K562 treated with DMSO at 1 percent for 24 hours (cell line): ENCODE data around the gene TRIM22. TPM values are rescaled to one million over a fixed set of nuclear protein-coding genes. Genes with fewer than 3 reads are reported as not detected.

Source experiments
- total RNA-seq: library from RNA; unstranded; fragments of 300-600 nt; gene quantifications from 2 replicates; pipeline ENCODE4 v1.2.3, GENCODE V29; 2022; ENCODE audit warnings: low read depth; ENCODE audit not compliant: insufficient read depth

The TRIM22 gene, protein sequence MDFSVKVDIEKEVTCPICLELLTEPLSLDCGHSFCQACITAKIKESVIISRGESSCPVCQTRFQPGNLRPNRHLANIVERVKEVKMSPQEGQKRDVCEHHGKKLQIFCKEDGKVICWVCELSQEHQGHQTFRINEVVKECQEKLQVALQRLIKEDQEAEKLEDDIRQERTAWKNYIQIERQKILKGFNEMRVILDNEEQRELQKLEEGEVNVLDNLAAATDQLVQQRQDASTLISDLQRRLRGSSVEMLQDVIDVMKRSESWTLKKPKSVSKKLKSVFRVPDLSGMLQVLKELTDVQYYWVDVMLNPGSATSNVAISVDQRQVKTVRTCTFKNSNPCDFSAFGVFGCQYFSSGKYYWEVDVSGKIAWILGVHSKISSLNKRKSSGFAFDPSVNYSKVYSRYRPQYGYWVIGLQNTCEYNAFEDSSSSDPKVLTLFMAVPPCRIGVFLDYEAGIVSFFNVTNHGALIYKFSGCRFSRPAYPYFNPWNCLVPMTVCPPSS
- total RNA-seq, result 2.5 and 2.7 TPM in 2 replicates

DNA sequence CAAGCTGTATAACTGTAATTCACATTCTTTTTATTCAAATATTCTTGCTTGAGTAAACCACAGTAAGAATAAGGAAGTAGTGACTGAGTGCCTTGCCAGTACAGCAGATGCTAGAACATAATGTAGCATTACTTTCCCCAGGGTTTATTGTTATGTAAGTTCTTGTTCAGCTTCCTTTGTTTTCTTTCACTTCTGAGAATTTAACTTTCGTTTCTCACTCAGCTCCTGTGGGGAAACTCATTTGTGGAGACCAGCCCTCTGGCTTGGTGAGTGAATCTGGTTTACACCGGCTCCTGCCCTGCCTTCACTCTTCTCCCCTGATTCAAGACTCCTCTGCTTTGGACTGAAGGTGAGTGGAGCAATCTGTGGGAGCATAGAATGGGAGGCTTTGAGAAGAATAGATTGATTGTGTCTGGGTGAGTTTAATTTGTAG is at the start of gene TRIM22:
Gene TRIM22 (plus strand): TSS at position 240 of the 433 bp plus-strand sequence. CDS start 6,443 bp downstream, outside the sequence.

DNA sequence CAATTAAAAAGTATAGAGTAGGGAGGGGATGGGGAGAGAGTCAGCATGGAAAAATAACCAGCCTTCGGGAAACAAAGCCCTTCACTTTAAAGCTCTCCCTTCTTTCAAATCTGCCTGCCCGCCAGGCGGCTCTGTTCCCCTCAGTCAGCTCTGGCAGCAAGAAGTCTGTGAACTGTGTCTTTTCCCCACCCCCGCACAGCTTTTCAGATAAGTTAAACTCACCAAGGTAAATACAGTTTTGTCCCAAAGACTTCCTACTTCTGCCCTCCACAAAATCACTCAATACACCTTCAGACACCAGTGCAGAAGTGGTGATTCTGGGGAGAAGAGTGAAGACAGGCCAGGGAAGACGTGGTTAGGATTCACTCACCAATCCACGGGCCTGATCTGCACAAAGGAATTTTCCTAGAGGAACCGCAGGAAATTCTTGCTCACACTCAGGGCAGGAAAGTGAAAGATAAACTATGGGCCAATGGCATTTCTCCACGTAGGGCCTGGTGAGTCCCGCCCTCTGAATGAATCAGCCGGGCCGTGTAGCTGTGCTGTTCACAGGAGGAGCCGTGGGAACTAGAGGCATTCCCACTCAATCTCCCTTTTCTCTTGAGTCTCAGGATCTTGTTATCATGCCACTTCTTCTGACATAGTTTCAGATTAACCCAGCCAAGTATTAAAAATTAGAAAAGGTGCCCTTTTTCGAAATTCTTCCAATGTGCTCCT is 4.8 kb upstream of the TRIM22 start, which contains the start of gene TRIM5:
Gene TRIM5 (minus strand): TSS at position 429 of the 717 bp plus-strand sequence. CDS start 4,897 bp downstream, outside the sequence.

DNA sequence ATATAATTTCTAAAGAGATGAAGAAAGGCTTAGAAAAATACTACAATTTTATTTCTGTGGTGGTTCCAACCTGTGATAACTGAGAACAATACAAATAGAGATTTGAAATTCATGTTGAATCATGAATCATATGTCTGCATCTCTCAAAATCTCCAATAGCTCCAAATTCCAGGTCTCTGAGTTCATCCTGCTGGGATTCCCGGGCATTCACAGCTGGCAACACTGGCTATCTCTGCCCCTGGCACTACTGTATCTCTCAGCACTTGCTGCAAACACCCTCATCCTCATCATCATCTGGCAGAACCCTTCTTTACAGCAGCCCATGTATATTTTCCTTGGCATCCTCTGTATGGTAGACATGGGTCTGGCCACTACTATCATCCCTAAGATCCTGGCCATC is 46.8 kb downstream of the TRIM22 start, which contains the start of gene OR56B1:
Gene OR56B1 (plus strand): TSS at position 53 of the 400 bp plus-strand sequence. CDS start 69 bp downstream, at position 122.

DNA sequence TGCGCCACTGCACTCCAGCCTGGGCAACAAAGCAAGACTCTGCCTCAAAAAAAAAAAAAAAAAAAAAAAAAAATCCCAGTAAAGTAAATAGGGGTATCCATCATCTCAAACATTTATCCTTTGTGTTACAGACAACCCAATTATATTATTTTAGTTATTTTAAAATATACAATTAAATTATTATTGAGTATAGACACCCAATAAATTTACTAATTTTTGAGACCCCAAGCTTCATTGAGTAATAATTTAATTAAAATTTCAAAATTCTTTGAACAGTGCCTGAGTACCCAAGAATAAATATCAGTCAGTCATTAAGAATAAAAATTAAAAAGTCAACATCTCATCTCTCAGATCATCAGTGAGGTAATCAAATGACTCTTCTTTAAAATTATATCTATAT is 64.4 kb downstream of the TRIM22 start, which contains the start of gene OR52N4:
Gene OR52N4 (plus strand): TSS at position 301 of the 400 bp plus-strand sequence. CDS start 498 bp downstream, outside the sequence.

Other genes starting within 250 kb of the TRIM22 start
- gene OR51I1, start 248.3 kb upstream of the TRIM22 start, total RNA-seq, result not detected in 2 replicates
- gene OR51I2, start 240.5 kb upstream of the TRIM22 start, total RNA-seq, result not detected in 2 replicates
- gene OR52D1, start 201.1 kb upstream of the TRIM22 start, total RNA-seq, result 0.61 TPM in 1 of 2 replicates, not detected in the other
- gene UBQLN3, start 179.8 kb upstream of the TRIM22 start, total RNA-seq, result not detected in 2 replicates
- 0.80 TPM in 1 of 2 replicates, not detected in the other for gene UBQLNL, start 173.1 kb upstream of the TRIM22 start, total RNA-seq
- gene OR52H1, start 141.2 kb upstream of the TRIM22 start, total RNA-seq, result not detected in 2 replicates
- not detected in 2 replicates for gene OR52B6, start 108.9 kb upstream of the TRIM22 start, total RNA-seq
- gene TRIM6, start 93.2 kb upstream of the TRIM22 start, total RNA-seq, result 19.3 and 20.1 TPM in 2 replicates
- gene TRIM34, start 64.8 kb upstream of the TRIM22 start, total RNA-seq, result 2.4 and 4.2 TPM in 2 replicates
- gene TRIM5, start 4.7 kb upstream of the TRIM22 start, total RNA-seq, result 15.5 and 20.6 TPM in 2 replicates
- not detected in 2 replicates for gene OR56B1, start 46.7 kb downstream of the TRIM22 start, total RNA-seq
- gene OR52N4, start 64.5 kb downstream of the TRIM22 start, total RNA-seq, result not detected in 2 replicates
- gene OR52N5, start 93.6 kb downstream of the TRIM22 start, total RNA-seq, result not detected in 2 replicates
- gene OR52N1, start 101.5 kb downstream of the TRIM22 start, total RNA-seq, result not detected in 2 replicates
- not detected in 2 replicates for gene OR52N2, start 119.1 kb downstream of the TRIM22 start, total RNA-seq
- not detected in 2 replicates for gene OR52E6, start 152.1 kb downstream of the TRIM22 start, total RNA-seq
- gene OR52E8, start 167.9 kb downstream of the TRIM22 start, total RNA-seq, result not detected in 2 replicates
- not detected in 2 replicates for gene OR52E4, start 190.8 kb downstream of the TRIM22 start, total RNA-seq
- not detected in 2 replicates for gene OR52E5, start 203.4 kb downstream of the TRIM22 start, total RNA-seq